Stimulated activated CD4-positive, alpha-beta T cell treated with anti-CD3 and anti-CD28 coated beads, Interleukin-12 subunit alpha, Interleukin-12 subunit beta, amount 100 ng/mL, for 48 hours (primary cell): ENCODE measurements around the gene TRAF1.

ENCODE experiments used
- DNase-seq, 3 donors: peaks; one replicate each; pipeline ENCODE4 v3.0.0-alpha.2; 2020; ENCODE audit warnings: low read depth in 2 of 3, low spot score in 1 of 3

The TRAF1 gene

GRCh38 chr9:120941046-120941770, 14.6 kb upstream of the TRAF1 start:
- DNase-seq = no peak

GRCh38 chr9:120940573-120940972, 14.0 kb upstream of the TRAF1 start:
- DNase-seq = no peak

DNA sequence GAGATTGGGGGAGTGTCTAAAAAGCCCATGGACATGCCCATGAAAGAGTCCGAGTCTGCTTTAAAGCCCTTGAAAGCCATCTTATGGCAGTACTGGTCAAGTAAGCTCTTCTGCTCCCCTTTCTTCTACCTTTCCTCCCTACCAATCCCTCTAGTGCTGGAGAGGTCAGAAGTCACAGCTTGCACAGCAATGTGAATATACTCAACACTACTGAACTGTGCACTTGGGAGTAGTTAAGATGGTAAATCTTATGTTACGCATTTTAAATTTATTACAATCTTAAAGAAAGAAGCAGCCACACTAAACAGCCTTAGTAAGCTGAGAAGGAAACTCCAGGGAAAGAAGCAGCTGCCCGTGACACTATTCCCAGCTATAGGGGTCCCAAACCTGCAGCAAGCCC, 12.3 kb upstream of the TRAF1 start:
- DNase-seq = no peak

DNA sequence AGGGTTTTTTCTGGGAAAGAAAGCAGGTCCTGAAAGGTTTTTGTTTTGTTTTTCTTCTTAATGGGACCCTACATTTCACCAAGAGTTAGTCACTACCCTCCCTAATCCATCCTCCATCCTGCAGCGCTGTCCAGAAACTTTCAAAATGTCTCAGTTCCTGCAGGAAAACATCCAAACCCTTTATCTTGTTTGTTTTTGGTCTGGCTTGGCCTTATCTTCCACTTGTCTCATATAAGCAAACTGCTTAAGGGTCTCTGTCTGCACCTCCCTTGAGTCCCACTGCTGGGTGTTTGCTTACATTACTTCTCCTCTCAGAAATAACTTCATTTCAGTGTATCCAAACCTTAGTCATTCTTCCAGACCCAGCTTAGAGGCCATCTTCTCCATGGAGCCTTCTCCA, 11.0 kb upstream of the TRAF1 start:
- DNase-seq = no peak

- DNase-seq = no peak
These were observed 10.5 kb upstream of the TRAF1 start for GRCh38 chr9:120937127-120937526.

GRCh38 chr9:120936764-120937122, 10.1 kb upstream of the TRAF1 start:
- DNase-seq = no peak

GRCh38 chr9:120936011-120936763, 9.6 kb upstream of the TRAF1 start:
- DNase-seq = peak; percentile 81 to 93 (median 93)

DNA sequence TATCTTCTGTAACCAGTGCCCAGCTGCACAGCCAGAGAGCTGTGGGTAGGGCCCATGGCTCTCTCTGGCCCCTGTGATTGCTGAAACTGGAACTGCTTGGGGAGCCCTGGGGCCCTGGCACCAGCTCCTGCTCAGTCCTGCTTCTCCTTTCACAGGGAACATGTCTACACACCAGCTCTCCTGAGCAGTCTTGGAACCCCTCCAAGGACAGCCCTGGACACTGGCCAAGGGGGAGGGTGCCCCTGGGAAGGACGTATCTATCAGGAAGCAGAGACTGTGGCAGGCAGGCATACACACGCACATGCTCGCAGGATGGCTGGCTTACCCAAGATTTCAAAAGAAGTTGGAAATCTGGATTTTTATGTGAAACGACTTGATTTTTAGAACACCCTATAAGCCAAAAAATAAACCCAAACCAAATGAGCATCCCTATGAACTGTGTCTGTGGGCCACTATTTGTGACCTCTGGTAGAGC, 8.8 kb upstream of the TRAF1 start:
- DNase-seq = no peak

GRCh38 chr9:120934281-120934680, 7.7 kb upstream of the TRAF1 start:
- no peak for DNase-seq

DNA sequence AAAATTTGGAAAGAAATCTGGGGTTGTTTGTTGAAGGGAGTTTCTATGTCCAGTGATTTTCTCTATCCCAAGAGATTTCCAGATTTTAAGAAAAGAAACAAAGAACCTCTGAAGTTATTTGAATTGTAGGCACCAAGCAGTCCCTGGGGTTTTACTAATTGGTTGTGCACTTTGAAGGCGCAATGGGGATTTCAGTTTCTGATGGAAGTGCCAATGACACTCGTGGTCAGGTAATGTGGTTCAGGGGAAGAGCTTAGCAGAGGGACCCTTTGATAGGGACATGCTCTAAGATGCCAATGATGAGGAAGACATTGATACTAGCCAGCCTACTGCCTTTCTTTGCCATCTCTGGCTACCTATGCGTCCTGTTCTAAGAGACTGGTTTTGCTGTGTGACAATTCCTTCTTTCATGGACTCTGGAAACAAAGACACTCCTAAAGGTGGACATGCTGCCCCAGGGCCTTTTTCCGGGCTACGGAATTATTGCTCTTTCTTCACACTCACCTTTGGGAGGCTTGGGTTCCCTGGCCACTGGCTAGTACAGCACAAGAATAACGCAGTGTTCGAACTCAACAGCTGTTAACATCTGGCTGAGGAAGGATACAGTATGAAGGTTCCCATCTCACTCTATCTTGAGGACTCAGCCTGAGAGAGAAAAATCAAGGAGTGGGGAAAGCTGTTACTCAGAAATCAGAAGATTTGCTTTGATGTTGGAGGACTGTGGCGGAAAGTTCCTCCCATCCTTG, 6.9 kb upstream of the TRAF1 start:
- no peak for DNase-seq

GRCh38 chr9:120932086-120932823, 5.7 kb upstream of the TRAF1 start:
- no peak for DNase-seq

GRCh38 chr9:120931231-120932085, 4.9 kb upstream of the TRAF1 start:
- DNase-seq = peak in 1 of 3 donors; percentile 41

GRCh38 chr9:120929229-120929791, 2.7 kb upstream of the TRAF1 start:
- no peak for DNase-seq

DNA sequence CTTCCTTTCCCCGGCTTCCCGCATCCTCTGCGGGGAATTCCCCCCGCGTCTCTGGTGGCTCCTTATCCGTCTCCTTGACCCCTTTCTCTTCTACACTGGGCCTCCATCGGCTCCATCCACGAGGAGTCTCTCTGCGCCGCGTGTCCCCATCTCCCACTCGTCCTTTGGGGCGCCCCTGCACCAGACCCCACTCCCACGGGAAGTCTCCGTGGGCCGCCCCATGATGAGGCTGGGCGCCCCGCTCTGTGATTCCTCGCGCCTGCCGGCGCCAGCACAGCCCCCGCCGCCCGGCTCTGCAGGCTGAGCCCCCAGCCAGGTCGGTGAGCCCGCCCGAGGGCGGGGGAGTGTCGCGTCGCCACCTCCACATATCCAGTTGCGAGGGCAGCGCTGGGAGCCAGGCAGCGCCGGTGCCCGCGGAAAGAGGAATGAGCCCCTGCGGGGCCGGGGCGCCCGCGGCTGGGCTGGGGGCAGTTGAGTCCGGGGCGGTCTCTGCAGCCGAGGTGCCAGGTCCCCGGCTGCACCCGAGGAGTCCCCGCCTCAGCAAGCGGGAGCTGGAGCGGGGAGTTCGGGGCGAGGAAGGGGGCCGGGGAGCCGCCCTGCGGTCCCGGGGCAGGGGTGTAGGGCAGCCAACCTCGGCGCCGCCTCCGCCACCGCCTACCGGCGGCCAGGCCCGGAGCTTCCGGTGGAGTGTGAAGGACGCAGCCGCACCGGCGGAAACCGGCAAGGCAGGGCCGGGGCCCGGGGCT, 2.1 kb upstream of the TRAF1 start:
- DNase-seq = peak in 1 of 3 donors; percentile 62

DNA sequence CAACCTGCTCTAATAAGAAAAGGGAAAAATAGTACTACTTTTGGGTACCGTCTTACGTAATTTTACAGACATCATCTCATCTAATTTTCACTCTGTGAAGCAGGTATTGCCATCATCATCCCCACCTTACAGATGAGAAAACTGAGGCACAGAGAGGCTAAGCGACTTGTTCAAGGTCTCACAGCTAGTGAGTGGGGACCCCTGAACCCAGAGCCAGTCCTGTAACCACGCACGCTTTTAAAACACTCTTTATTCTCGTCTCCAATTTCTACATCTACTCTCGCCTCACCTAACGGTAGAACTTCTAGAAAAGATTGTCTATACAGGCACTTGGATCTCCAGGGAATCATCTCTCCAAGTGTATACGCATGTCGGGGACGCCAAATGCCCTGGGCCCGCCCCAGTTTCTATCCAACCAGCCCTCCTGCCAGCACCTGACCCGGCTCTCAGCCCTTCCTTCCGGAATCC, 1.5 kb upstream of the TRAF1 start:
- DNase-seq = no peak

GRCh38 chr9:120927269-120928014, 846 bp upstream of the TRAF1 start:
- no peak for DNase-seq

- peak; percentile 79 to 86 (median 81) for DNase-seq
These were observed 830 bp downstream of the TRAF1 start for GRCh38 chr9:120925535-120926396.
